ENCODE measurements around the gene TSPY9.
"Not testable (repeated sequence)": the region's sequence is repeated elsewhere in the genome, so short reads cannot be mapped to it uniquely, and the experiment has no call there.

- TF ChIP-seq REST (IDR thresholded peaks at IDR 0.05; ENCODE audit: borderline replicate concordance); RAD21 (conservative IDR thresholded peaks at IDR 0.05); SMC3 (conservative IDR thresholded peaks at IDR 0.05; ENCODE audit: poor library complexity); EP300 (conservative IDR thresholded peaks at IDR 0.05; ENCODE audit: poor library complexity, severe bottlenecking); EZH2 (IDR thresholded peaks at IDR 0.05; ENCODE audit: borderline replicate concordance, insufficient read depth, low read length, poor library complexity, severe bottlenecking); TAF1 (IDR thresholded peaks at IDR 0.05; ENCODE audit: low read depth); POLR2AphosphoS5 (IDR thresholded peaks at IDR 0.05): not testable (repeated sequence)
- TF ChIP-seq, protein P1, sequence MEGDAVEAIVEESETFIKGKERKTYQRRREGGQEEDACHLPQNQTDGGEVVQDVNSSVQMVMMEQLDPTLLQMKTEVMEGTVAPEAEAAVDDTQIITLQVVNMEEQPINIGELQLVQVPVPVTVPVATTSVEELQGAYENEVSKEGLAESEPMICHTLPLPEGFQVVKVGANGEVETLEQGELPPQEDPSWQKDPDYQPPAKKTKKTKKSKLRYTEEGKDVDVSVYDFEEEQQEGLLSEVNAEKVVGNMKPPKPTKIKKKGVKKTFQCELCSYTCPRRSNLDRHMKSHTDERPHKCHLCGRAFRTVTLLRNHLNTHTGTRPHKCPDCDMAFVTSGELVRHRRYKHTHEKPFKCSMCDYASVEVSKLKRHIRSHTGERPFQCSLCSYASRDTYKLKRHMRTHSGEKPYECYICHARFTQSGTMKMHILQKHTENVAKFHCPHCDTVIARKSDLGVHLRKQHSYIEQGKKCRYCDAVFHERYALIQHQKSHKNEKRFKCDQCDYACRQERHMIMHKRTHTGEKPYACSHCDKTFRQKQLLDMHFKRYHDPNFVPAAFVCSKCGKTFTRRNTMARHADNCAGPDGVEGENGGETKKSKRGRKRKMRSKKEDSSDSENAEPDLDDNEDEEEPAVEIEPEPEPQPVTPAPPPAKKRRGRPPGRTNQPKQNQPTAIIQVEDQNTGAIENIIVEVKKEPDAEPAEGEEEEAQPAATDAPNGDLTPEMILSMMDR (IDR thresholded peaks at IDR 0.05; ENCODE audit: poor library complexity, severe bottlenecking), result not testable (repeated sequence)
These were observed 20.4 kb upstream of the TSPY9 start, which contains the start of gene TSPY1 for GRCh38 chrY:9466655-9467054.
